ENCODE results near the gene CALD1.

The CALD1 gene

GRCh38 chr7:134900166-134900982 lies 120.9 kb downstream of the CALD1 start:
- no peak for DNase-seq

GRCh38 chr7:134901389-134902020 lies 122.1 kb downstream of the CALD1 start:
- DNase-seq, result no peak

GRCh38 chr7:134902058-134902457 lies 122.6 kb downstream of the CALD1 start:
- DNase-seq, result no peak

- DNase-seq, result no peak
These were observed 123.8 kb downstream of the CALD1 start for GRCh38 chr7:134903073-134903790.

- no peak for DNase-seq
These were observed 125.9 kb downstream of the CALD1 start for GRCh38 chr7:134905375-134905774.

GRCh38 chr7:134907000-134907399 lies 127.6 kb downstream of the CALD1 start:
- peak in 1 of 5 experiments; percentile 23 for DNase-seq

GRCh38 chr7:134907639-134908038 lies 128.2 kb downstream of the CALD1 start:
- peak in 1 of 5 experiments; percentile 9 for DNase-seq

- DNase-seq, result peak in 1 of 5 experiments; percentile 82
These were observed 128.9 kb downstream of the CALD1 start for GRCh38 chr7:134908289-134908688.

- DNase-seq, result no peak
These were observed 130.9 kb downstream of the CALD1 start for GRCh38 chr7:134910214-134910890.

- DNase-seq, result no peak
These were observed 131.5 kb downstream of the CALD1 start for GRCh38 chr7:134910968-134911367.

- no peak for DNase-seq
These were observed 136.9 kb downstream of the CALD1 start for GRCh38 chr7:134916171-134916883.

GRCh38 chr7:134919240-134919641 lies 139.8 kb downstream of the CALD1 start:
- DNase-seq, result peak in 1 of 5 experiments; percentile 48

- DNase-seq, result peak in 1 of 5 experiments; percentile 26
These were observed 140.8 kb downstream of the CALD1 start for GRCh38 chr7:134920026-134920753.

- DNase-seq, result no peak
These were observed 143.6 kb downstream of the CALD1 start for GRCh38 chr7:134922720-134923704.

GRCh38 chr7:134925766-134926165 lies 146.3 kb downstream of the CALD1 start:
- no peak for DNase-seq

- DNase-seq, result no peak
These were observed 147.0 kb downstream of the CALD1 start for GRCh38 chr7:134926396-134926795.

- no peak for DNase-seq
These were observed 147.6 kb downstream of the CALD1 start for GRCh38 chr7:134927076-134927475.

GRCh38 chr7:134927723-134928122 lies 148.3 kb downstream of the CALD1 start:
- no peak for DNase-seq

- DNase-seq, result no peak
These were observed 149.1 kb downstream of the CALD1 start for GRCh38 chr7:134928554-134928953.

GRCh38 chr7:134931487-134931886 lies 152.1 kb downstream of the CALD1 start:
- no peak for DNase-seq
